Epidermal melanocyte (primary cell): ENCODE data around the gene TNRC18.

Source experiments
- DNase-seq: peaks from one replicate; pipeline ENCODE4 v3.0.0; 2011; ENCODE audit warnings: low spot score; ENCODE audit not compliant: insufficient read length

Gene TNRC18

DNA sequence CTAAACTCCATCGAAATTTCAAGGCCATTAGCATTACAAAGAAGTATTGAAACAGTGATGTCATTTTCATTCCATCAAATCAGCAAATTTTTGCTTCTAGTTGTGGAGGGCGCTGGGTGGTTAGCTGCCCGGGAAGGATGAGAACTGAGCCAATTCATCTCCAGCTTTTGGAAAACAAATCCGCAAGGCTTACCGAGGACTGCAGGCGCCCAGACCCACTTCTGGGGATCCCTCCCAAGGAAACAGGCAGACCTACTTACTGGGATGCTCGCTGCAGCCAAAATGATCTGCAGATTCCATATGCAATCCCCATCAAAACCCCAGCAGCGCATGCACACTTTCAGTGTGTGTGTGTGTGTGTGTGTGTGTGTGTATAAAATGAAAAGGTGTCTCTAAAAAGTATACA is 19.2 kb downstream of the TNRC18 start:
- no peak for DNase-seq

- no peak for DNase-seq
Observed at GRCh38 chr7:5403442-5403841, 20.2 kb downstream of the TNRC18 start.

GRCh38 chr7:5397736-5398135 is 25.9 kb downstream of the TNRC18 start:
- no peak for DNase-seq

GRCh38 chr7:5396999-5397663 is 26.5 kb downstream of the TNRC18 start:
- peak; percentile 99 for DNase-seq

- DNase-seq: peak; percentile 21
Observed at GRCh38 chr7:5396542-5396941, 27.1 kb downstream of the TNRC18 start.

DNA sequence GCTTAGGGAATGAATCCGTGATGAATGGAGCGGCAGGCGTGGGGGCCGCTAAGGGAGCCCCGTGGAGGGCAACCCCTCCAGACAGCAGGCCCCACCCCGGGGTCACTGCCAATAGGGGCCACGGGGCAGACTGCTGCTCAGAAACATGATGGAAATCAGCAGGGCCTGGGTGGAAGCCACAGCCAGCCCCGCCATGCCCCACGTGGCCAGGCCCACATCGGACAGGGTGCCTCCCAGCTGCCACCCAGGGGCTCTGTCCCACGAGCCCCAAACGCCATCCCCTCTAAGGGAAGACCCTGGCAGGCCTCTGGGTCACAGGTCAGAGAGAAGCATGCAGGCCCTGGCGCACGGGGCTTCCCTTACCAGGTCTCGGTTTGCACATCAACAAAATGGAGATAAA is 28.4 kb downstream of the TNRC18 start:
- DNase-seq: no peak

- no peak for DNase-seq
Observed at GRCh38 chr7:5394264-5395105, 29.1 kb downstream of the TNRC18 start.

- no peak for DNase-seq
Observed at GRCh38 chr7:5393748-5394147, 29.9 kb downstream of the TNRC18 start.

GRCh38 chr7:5393328-5393727 is 30.3 kb downstream of the TNRC18 start:
- DNase-seq: no peak

DNA sequence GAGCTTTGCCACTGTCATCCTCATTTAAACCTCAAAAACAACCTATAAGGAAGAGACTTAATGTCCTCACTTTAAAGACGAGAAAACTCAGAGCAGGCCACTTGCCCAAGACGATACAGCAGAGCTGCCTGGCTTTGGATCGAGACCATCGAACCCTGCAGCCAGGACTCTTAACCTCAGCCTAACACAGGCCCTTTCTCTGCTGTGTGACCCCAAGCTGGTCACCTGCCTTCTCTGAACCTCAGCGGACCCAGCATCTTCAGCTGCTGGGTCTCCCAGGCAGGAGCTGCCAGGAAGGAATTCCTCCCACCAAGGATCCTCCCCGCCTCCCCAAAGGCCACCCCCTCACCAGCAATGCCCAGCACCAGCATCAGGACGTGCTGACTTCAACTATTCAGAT is 32.7 kb downstream of the TNRC18 start:
- DNase-seq: no peak

DNA sequence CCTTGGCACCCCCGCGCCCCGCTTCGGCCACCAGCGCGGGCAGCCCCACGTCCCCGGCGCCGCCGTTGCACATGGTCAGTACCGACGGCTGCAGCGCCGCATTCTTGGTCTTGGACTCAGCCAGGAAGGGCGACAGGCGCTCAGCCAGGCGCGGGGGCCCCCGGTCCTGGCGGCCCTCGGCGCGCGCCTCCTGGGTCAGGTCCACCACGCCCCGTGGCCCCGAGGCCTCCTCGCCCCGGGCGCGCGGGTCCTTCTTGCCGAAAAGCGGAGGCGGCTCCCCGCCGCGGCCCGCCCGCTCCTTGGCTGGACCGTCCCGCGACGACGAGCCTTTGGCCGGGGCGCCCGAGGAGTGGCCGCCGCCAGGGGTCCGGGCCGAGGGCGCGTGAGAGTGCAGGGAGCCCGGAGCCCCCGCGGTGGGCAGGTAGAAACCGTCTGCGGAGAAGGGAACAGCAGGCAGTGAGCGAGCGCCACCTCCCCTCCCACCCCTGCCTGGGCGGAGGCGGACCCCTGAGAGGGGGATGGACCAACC is 34.7 kb downstream of the TNRC18 start:
- DNase-seq: no peak

- no peak for DNase-seq
Observed at GRCh38 chr7:5388273-5388901, 35.2 kb downstream of the TNRC18 start.

DNA sequence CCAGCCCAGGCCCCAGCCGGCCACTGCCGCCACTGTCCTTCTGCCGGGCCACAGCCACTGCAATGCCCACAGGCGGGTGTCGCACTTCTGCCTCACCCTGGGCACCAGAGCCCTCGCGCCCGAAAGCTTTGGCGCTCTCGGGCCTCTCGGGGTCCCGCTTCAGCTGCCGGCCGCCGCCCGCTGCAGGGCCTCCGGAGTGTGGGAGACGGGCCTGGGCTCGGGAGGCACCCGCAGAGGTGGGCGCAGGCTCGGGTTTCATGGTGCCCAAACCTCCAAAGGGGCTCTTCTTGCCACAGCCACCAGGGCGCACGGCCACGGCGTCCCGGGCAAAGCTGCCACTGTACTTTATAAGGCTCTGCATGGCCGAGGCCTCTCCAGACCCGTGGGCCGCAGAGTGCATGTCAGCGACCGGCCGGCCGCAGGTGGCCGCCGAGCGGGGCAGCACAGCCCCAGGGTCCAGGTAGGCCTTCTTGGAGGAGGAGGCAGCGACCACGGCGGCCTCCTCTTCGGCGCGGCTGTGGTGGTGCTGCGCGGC is 35.9 kb downstream of the TNRC18 start:
- DNase-seq: no peak

DNA sequence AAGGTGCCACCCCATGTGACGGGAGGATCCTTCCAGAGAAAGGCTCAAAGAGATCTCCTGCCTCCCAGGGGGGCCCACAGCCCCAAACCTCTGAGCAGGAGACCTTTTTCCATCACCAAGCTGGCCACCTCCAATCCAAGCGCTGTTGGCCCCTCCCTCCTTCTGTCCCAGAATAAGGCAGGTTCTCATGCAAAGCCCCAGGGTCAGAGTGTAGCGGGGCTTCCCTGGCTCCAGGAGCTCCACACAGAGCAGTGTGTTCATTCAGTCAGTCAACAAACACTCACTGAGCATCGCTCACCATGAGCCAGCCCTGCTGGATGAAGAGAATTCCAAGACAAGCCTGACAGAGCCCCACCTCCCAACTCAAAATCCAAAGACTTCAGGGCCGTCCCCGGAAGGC is 39.0 kb downstream of the TNRC18 start:
- DNase-seq: peak; percentile 13

DNA sequence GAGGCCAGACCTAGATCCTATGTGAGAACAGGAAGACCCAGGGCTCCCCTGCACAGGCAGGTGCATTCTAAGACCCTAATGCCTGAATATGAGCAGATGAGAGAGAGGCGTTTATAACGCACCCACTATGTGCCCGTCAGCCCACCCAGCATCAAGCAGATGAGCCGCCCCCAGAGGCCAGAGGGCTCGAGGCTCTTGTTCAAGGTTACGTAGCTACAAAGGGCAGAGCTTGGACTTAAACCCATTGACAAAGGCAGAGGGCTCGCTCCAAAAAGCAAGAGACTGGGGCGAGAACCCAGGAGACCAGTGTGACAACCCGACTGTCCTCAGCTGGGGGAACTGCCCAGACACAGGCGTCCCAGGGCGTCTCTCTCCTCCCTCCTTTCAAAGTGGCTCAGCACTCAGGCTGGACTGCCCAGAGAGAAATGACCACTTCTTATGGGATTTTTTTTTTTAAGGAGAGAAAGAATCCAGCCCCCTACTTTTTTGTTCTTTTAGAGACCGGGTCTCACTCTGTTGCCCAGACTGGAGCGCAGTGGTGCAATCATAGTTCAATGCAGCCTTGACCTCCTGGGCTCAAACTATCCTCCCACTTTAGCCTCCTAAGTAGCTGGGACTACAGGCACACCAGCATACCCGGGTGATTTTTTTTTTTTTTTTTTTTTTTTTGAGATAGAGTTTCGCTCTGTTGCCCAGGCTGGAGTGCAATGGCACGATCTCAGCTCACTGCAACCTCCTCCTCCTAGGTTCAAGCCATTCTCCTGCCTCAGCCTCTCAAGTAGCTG is 40.1 kb downstream of the TNRC18 start:
- DNase-seq: peak; percentile 23

- DNase-seq: no peak
Observed at GRCh38 chr7:5382281-5382892, 41.2 kb downstream of the TNRC18 start.

GRCh38 chr7:5381071-5381772 is 42.4 kb downstream of the TNRC18 start:
- DNase-seq: no peak

- no peak for DNase-seq
Observed at GRCh38 chr7:5380350-5381070, 43.1 kb downstream of the TNRC18 start.

DNA sequence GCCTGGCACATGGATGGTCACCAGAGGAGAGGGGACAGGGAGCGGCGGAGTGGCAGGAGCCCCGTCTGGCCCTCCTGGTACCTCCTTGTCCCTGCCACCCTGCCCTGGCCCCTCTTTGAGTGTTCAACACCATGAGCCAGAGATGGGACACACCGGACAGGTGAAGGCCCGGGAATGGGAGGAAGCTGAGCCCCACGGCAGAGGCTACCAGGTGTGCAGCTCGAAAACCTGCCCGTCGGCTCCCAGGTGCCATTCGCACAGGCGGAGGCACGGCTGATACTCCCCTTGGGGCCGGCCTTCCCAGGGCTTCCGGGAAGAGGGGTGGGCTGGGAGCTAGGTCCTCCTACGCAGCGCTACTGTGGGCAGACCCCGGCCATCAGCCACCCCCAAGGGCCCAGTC is 44.1 kb downstream of the TNRC18 start:
- DNase-seq: no peak
